ENCODE measurements around the gene ATP2B2. TPM values are rescaled to one million over a fixed set of nuclear protein-coding genes. Genes with fewer than 3 reads are reported as not detected.

Gene ATP2B2
- total RNA-seq, 4 donors from 2014 or later = 0.29 to 9.5 (median 4.4) TPM

DNA sequence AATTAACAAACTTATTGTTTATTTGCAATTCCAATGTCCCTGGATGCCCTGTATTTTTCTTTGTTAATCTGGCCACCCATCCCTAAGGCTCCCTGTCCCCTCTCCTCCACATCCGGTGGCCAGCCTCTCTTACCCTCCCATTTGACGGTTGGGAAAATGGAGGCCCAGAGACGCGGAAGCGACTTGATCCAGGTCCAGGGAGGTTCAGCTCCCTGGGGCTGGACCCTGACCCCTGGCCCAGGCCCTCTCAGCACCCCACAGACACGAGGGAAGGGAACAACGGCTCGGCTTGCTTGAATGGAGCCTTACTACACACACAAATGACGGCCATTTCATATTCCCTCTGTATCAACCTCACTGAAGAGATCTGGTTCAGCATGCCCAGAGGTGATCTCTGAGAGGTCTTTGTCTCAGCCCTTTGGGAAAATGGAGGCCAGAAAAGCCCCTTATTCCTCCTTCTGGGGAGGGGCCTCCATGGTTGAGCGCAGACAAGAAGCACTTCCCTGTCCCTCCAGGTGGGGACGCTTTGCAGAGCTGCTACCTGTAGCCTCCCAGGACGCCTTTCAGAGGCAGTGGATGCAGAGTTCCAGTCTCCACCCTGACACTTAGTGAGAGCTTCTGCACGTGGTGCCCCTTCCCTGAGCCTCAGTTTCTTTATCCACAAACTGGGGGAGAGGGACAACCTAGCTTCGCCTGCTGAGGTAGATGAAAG, 82.1 kb downstream of the ATP2B2 start:
- no peaks in the 10 kb centered on the region for H3K27me3 ChIP-seq
- intact Hi-C loops (cut with DNase I; ENCODE audit: low total_unique reads) = no loop called here
- no peak overlapping the region for H3K27ac ChIP-seq

DNA sequence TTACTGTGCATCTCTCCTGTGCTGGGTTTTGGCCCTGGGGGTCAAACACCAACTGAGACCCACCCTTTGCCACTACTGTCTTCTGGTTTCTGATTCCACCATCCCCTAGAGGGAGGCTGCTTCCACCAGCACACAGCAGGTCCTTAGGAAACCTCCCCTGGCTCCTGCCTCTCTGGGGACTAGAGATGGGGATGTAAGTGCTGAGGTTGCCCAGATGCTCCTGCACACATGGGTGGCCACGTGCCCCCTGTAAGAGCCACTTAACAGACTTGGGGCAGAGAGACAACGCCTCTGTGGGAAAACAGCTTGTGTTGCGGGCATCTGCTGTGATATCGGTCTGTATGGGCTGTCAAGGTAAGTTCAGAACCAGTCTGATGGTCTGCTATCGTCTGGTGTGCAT, 83.4 kb downstream of the ATP2B2 start:
- TF ChIP-seq, protein P1, sequence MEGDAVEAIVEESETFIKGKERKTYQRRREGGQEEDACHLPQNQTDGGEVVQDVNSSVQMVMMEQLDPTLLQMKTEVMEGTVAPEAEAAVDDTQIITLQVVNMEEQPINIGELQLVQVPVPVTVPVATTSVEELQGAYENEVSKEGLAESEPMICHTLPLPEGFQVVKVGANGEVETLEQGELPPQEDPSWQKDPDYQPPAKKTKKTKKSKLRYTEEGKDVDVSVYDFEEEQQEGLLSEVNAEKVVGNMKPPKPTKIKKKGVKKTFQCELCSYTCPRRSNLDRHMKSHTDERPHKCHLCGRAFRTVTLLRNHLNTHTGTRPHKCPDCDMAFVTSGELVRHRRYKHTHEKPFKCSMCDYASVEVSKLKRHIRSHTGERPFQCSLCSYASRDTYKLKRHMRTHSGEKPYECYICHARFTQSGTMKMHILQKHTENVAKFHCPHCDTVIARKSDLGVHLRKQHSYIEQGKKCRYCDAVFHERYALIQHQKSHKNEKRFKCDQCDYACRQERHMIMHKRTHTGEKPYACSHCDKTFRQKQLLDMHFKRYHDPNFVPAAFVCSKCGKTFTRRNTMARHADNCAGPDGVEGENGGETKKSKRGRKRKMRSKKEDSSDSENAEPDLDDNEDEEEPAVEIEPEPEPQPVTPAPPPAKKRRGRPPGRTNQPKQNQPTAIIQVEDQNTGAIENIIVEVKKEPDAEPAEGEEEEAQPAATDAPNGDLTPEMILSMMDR (IDR thresholded peaks at IDR 0.05) = no peak
- TF ChIP-seq POLR2A (IDR thresholded peaks at IDR 0.05) = no peak
- H3K4me1 ChIP-seq = no peaks in the 10 kb centered on the region
- no peak overlapping the region for H3K4me3 ChIP-seq
- no peaks in the 10 kb centered on the region for H3K36me3 ChIP-seq
- no peaks in the 10 kb centered on the region for H3K27me3 ChIP-seq
- no peaks in the 10 kb centered on the region for H3K9me3 ChIP-seq
- H3K27ac ChIP-seq = no peak overlapping the region
- intact Hi-C loops (cut with DNase I; ENCODE audit: low total_unique reads) = no loop called here
- no peak for DNase-seq

More for the DNA sequence above, 82.1 kb downstream of the ATP2B2 start:
- Histone ChIP-seq H3K36me3 (no peaks in the 10 kb centered on the region), H3K4me3 (no peak overlapping the region), H3K4me1 (no peaks in the 10 kb centered on the region), H3K9me3 (no peaks in the 10 kb centered on the region)
- TF ChIP-seq, protein P1 (IDR thresholded peaks at IDR 0.05) = no peak
- TF ChIP-seq POLR2A (IDR thresholded peaks at IDR 0.05) = no peak
- no peak for DNase-seq

DNA sequence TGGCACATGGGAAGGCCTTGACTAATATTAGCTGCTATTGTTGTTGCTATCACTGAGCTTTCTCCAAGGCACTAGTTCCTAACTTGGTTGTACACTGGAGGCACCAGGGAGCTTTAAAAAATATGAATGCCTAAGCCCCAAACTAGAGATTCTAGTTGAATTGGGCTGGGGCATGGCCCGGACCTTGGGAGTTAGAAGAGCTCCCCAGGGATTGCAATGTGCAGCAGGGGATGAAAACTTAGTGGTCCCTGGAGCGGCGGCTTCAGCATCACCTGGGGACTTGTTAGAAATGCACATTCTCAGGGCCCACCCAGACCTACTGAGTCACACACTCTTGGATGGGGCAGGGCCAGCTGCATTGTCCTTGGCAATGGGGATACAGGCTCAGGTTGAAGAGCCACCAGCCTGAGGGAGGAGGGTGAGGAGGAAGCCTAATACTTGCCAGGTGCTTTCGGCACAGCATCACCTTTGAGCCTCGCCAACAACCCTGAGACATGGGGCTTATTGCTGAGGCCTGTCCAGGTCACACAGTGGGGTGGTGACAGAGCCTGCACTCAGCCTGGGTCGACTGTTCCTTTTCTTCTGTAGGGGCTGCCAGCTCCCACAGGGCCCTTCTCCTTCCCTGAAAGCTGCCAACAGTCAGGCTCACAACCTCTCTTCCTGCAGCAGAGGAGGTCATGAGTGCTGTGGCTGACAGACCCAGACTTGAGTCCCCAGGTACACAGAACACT, 84.5 kb downstream of the ATP2B2 start:
- Histone ChIP-seq H3K27me3 (no peaks in the 10 kb centered on the region), H3K9me3 (no peaks in the 10 kb centered on the region), H3K27ac (no peak overlapping the region), H3K4me3 (no peak overlapping the region), H3K4me1 (no peaks in the 10 kb centered on the region), H3K36me3 (no peaks in the 10 kb centered on the region)
- intact Hi-C loops (cut with DNase I; ENCODE audit: low total_unique reads) = no loop called here
- no peak for DNase-seq
- TF ChIP-seq POLR2A (IDR thresholded peaks at IDR 0.05) = no peak
- TF ChIP-seq, protein P1 (IDR thresholded peaks at IDR 0.05) = no peak

DNA sequence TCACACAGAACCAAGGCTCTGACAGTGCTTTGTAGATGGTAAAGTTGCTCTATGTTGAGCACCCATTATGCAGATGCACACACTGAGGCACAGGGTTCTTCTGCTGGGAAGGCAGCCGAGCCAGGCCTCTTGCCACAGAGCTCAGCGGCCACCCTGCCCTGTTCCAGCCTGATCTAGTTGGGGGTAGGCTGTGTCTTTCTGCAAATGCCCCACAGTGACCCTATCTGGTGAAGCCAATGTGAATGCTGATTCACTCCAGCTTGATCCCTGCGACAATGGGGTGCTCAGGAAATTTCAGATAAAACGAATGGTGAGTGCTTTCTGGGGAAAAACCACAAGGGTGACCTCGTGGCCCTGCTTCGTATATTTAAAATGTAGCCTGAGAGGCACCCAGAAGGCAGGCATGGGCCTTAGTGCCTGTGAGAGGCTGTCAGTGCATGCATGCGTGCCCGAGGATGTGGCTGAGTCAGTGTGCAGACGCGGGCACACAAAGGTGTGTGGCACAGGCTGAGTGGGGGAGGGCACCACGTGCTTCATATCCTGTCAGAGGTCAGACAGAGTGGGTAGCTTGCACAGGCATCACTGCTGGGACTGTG, 85.7 kb downstream of the ATP2B2 start:
- H3K4me3 ChIP-seq = no peak overlapping the region
- TF ChIP-seq, protein P1 (IDR thresholded peaks at IDR 0.05) = no peak
- no peak for TF ChIP-seq POLR2A (IDR thresholded peaks at IDR 0.05)
- H3K27ac ChIP-seq = no peak overlapping the region
- no peaks in the 10 kb centered on the region for H3K36me3 ChIP-seq
- no peak for DNase-seq
- H3K4me1 ChIP-seq = no peaks in the 10 kb centered on the region
- intact Hi-C loops (cut with DNase I; ENCODE audit: low total_unique reads) = no loop called here
- H3K9me3 ChIP-seq = no peaks in the 10 kb centered on the region
- no peaks in the 10 kb centered on the region for H3K27me3 ChIP-seq

DNA sequence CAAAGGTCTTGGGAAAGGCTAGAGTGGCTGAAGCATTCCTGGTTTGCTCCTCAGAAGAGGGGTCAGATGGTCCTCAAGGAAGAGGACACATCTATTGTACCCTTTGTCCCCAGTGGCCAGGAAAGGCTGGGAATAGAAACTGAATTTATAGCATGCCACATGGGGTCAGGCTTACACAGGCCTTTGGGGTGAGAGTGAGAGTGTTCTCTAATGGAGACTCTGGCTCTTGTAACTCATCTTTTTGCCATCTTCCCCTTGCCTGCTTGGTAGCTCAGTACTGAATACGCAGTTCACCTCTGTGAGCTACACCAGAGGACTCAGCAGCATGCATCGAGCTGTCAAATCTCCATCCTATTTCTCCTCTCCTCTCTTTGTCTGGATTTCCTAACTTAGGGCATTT, 87.5 kb downstream of the ATP2B2 start:
- Histone ChIP-seq H3K36me3 (no peaks in the 10 kb centered on the region), H3K4me3 (no peak overlapping the region), H3K4me1 (no peaks in the 10 kb centered on the region), H3K27me3 (no peaks in the 10 kb centered on the region), H3K27ac (no peak overlapping the region), H3K9me3 (no peaks in the 10 kb centered on the region)
- TF ChIP-seq, protein P1 (IDR thresholded peaks at IDR 0.05) = no peak
- DNase-seq = no peak
- intact Hi-C loops (cut with DNase I; ENCODE audit: low total_unique reads) = no loop called here

Data from uterus (tissue), 4 donors.